Adipocyte (in vitro differentiated cells): ENCODE measurements around the gene CCL17.

ENCODE experiments used
- DNase-seq: peaks from one replicate; pipeline ENCODE4 v3.0.0-alpha.2; 2015; ENCODE audit warnings: low read depth
- H3K27me3 ChIP-seq: replicated peaks from 2 replicates; pipeline ENCODE4 v1.7.0; 2013; ENCODE audit warnings: mild to moderate bottlenecking, low read length, moderate library complexity; ENCODE audit not compliant: control insufficient read depth, insufficient read depth
- H3K36me3 ChIP-seq: 2 replicates; pipeline ENCODE4 v1.7.0; 2013; ENCODE audit warnings: low read length, mild to moderate bottlenecking, moderate library complexity; ENCODE audit not compliant: control insufficient read depth, insufficient read depth, severe bottlenecking
- H3K4me1 ChIP-seq: 2 replicates; pipeline ENCODE4 v1.7.0; 2013; ENCODE audit warnings: mild to moderate bottlenecking, low read length, moderate library complexity; ENCODE audit not compliant: control insufficient read depth, insufficient read depth
- H3K4me3 ChIP-seq: 2 replicates; pipeline ENCODE4 v1.7.0; 2013; ENCODE audit warnings: mild to moderate bottlenecking, low read length, moderate library complexity
- H3K9ac ChIP-seq: 2 replicates; pipeline ENCODE4 v1.7.0; 2013; ENCODE audit warnings: mild to moderate bottlenecking, low read length, moderate library complexity
- H3K9me3 ChIP-seq: 2 replicates; pipeline ENCODE4 v1.7.0; 2013; ENCODE audit warnings: mild to moderate bottlenecking, low read length, moderate library complexity; ENCODE audit not compliant: control insufficient read depth

Gene CCL17

DNA sequence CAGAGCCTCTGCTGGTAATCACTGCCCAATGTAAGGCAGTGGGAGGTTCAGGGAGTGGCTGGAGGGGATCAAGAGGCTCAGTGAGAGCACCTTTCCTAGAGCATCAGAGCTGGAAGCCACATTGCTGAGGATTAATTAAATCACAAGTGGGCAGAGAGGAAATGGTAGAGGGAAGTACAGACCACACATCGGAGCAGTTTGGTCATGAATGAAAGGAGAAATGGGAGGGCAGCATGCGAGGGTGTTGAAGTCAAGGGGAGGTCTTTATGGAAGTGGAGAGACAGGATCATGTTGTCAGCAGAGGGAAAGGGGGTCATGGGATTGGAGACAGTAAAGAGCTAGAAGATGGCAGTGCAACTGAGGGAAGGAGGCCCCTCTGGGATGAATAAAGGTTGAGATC lies 2.3 kb downstream of the CCL17 start:
- Histone ChIP-seq H3K27me3 (peaks cover 58% of the 10 kb centered on the region), H3K9me3 (no peaks in the 10 kb centered on the region), H3K4me3 (no peak overlapping the region), H3K9ac (no peak overlapping the region), H3K4me1 (no peaks in the 10 kb centered on the region), H3K36me3 (no peaks in the 10 kb centered on the region)
- no peak for DNase-seq

GRCh38 chr16:57407521-57408353 lies 3.2 kb downstream of the CCL17 start:
- Histone ChIP-seq H3K9ac (no peak overlapping the region), H3K9me3 (no peaks in the 10 kb centered on the region), H3K4me1 (no peaks in the 10 kb centered on the region), H3K4me3 (no peak overlapping the region), H3K27me3 (peaks cover 63% of the 10 kb centered on the region), H3K36me3 (no peaks in the 10 kb centered on the region)
- DNase-seq, result no peak

DNA sequence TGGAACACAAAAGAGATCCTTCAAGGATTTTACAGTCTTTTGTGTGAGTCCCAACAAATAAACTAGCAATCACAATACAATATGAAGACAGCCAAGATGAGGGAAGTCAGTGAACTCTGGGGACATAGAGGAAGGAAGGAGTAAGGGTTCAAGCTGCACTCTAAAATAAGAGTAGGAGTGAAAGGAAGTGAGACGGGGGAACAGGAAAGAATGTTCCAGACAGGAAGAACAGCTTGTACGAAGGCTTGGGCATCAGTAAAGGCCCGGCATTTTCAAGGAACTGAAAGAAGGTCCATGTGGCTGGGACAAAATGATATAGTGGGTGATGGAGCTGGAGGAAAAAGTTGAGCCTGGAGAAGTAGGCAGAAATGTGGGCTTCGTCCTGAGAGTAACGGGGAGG lies 4.5 kb downstream of the CCL17 start:
- no peak overlapping the region for H3K9ac ChIP-seq
- H3K27me3 ChIP-seq, result peaks cover 68% of the 10 kb centered on the region
- no peak for DNase-seq
- no peaks in the 10 kb centered on the region for H3K36me3 ChIP-seq
- no peaks in the 10 kb centered on the region for H3K9me3 ChIP-seq
- H3K4me1 ChIP-seq, result no peaks in the 10 kb centered on the region
- H3K4me3 ChIP-seq, result no peak overlapping the region

DNA sequence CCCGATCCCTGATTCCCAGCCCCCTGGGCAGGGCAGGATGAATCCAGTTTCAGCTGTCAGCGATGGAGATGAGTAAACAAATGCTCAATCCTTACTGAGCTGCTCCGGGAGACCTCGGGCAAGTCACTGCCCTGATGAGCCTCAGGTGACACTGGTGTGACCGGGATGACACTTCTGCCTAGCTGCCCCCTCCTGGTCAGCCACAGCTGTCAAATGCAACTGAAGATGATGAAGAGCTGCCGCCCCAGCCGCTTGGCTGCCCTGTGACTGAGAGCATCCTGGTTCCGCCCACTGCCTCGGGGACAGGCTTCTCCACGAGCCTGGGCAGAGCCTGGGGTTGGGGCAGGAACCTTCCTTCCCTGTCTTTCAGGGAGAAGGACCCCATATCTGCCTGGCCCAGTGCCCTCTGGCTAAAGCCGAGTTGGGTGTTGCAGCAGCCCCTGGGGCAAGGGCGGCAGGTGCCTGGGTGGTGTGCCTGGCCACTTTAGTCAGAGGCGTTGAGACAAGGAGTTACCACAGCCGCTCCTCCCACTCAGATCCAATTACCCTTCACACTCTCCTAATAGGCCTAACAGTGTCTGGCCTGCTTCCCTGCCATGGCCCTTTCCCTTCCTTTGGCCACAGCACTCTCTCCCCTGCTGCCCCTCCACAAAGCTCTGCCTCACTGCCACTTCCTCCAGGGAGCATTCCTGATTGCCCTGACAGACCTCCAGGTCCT lies 5.5 kb downstream of the CCL17 start:
- Histone ChIP-seq H3K27me3 (peaks cover 60% of the 10 kb centered on the region), H3K9me3 (no peaks in the 10 kb centered on the region), H3K36me3 (no peaks in the 10 kb centered on the region), H3K9ac (no peak overlapping the region), H3K4me1 (no peaks in the 10 kb centered on the region), H3K4me3 (no peak overlapping the region)
- DNase-seq, result no peak

DNA sequence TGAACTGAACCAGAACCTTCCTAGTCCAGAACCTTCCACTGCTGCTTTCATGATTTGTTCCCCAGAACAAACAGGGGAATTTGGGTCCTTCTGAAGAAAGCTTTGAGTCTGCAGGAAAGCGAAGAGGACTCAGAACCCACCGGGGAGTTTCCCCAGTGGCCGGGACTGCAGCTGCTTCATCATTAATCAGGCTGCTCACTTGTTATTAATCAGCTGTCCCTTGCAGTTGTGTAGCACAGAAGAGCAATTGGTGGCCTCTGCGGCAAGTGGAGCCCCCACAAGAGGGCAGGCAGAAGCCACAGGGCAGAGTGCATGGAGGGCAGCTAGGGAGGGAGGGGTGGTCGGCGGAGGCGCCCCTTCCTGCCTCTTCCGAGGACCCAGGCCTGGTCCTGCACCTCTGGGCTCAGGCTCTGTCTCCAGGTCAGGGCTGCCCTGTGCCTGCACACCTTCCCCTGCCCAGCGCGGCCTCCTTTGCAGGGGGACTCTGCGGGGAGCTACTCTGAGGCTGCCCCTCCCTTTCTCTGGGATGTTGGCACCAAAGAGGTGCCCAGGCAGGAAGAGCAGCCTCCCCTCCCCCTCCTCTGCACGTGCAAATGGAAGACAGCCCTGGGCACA lies 6.9 kb downstream of the CCL17 start:
- Histone ChIP-seq H3K27me3 (peaks cover 58% of the 10 kb centered on the region), H3K36me3 (no peaks in the 10 kb centered on the region), H3K9me3 (no peaks in the 10 kb centered on the region), H3K4me1 (no peaks in the 10 kb centered on the region), H3K9ac (no peak overlapping the region), H3K4me3 (no peak overlapping the region)
- no peak for DNase-seq

- H3K27me3 ChIP-seq, result peaks cover 53% of the 10 kb centered on the region
- H3K4me1 ChIP-seq, result peaks cover 8% of the 10 kb centered on the region
- no peak overlapping the region for H3K4me3 ChIP-seq
- no peak for DNase-seq
- H3K36me3 ChIP-seq, result no peaks in the 10 kb centered on the region
- H3K9ac ChIP-seq, result no peak overlapping the region
- no peaks in the 10 kb centered on the region for H3K9me3 ChIP-seq
Observed at GRCh38 chr16:57412584-57412983, 8.0 kb downstream of the CCL17 start.

DNA sequence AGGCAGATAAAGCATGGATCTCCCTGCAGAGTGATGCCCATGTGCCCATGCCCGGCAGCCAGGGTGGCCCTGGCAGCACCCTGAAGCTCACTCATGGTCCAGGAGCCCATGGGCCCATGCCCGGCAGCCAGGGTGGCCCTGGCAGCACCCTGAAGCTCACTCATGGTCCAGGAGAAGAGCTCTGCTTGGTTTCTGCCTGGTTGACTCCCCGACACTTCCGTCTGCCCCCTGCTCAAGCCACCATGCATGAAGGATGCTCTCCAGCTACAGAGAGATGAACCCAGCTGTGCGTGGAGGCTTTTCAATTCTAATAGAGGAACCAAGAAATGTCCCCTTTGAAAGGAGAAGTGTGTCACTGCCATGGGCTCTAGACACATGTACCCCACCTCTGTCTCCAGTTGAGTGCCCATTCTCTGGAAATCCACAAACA lies 8.7 kb downstream of the CCL17 start:
- peaks cover 48% of the 10 kb centered on the region for H3K27me3 ChIP-seq
- peaks cover 8% of the 10 kb centered on the region for H3K4me1 ChIP-seq
- H3K9ac ChIP-seq, result no peak overlapping the region
- DNase-seq, result no peak
- H3K4me3 ChIP-seq, result no peak overlapping the region
- H3K36me3 ChIP-seq, result no peaks in the 10 kb centered on the region
- no peaks in the 10 kb centered on the region for H3K9me3 ChIP-seq

DNA sequence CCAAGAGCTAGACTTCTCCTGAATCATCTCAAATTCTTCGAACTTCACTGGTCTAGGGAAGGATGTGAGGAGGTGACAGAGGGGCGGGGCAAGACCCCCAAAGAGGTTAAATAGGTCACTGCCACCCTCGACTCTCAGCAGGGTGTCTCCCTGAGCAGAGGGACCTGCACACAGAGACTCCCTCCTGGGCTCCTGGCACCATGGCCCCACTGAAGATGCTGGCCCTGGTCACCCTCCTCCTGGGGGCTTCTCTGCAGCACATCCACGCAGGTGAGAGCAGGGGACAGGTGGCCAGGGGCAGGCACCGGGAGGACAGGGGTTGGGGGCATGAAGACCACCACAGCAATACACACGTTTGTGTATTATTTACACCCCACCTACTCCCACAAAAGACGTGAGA lies 9.2 kb downstream of the CCL17 start:
- Histone ChIP-seq H3K4me1 (peaks cover 8% of the 10 kb centered on the region), H3K9me3 (no peaks in the 10 kb centered on the region), H3K9ac (no peak overlapping the region), H3K36me3 (no peaks in the 10 kb centered on the region), H3K4me3 (no peak overlapping the region), H3K27me3 (peaks cover 48% of the 10 kb centered on the region)
- no peak for DNase-seq

GRCh38 chr16:57416084-57416483 lies 11.5 kb downstream of the CCL17 start:
- no peaks in the 10 kb centered on the region for H3K9me3 ChIP-seq
- H3K4me3 ChIP-seq, result no peak overlapping the region
- DNase-seq, result no peak
- peaks cover 11% of the 10 kb centered on the region for H3K4me1 ChIP-seq
- H3K27me3 ChIP-seq, result peaks cover 26% of the 10 kb centered on the region
- no peak overlapping the region for H3K9ac ChIP-seq
- H3K36me3 ChIP-seq, result no peaks in the 10 kb centered on the region

- peaks cover 14% of the 10 kb centered on the region for H3K4me1 ChIP-seq
- H3K4me3 ChIP-seq, result no peak overlapping the region
- peaks cover 3% of the 10 kb centered on the region for H3K27me3 ChIP-seq
- peak overlapping the region; percentile 44 for H3K9ac ChIP-seq
- H3K9me3 ChIP-seq, result no peaks in the 10 kb centered on the region
- DNase-seq, result no peak
- no peaks in the 10 kb centered on the region for H3K36me3 ChIP-seq
Observed at GRCh38 chr16:57419506-57419905, 14.9 kb downstream of the CCL17 start.
